Endothelial cell (in vitro differentiated cells): Measurements from ENCODE around the gene NADK. TPM values are rescaled to one million over a fixed set of nuclear protein-coding genes. Genes with fewer than 3 reads are reported as not detected.
"Not testable (repeated sequence)": the region's sequence is repeated elsewhere in the genome, so short reads cannot be mapped to it uniquely, and the experiment has no call there.

Experiments used
- DNase-seq: peaks from one replicate; pipeline ENCODE4 v3.0.0; 2021; ENCODE audit warnings: low spot score
- H3K27ac Mint-ChIP-seq: one replicate; pipeline ENCODE4 v1.8.0; 2021; ENCODE audit warnings: mixed read lengths, inconsistent platforms; ENCODE audit not compliant: unreplicated experiment
- H3K27me3 Mint-ChIP-seq: one replicate; pipeline ENCODE4 v1.8.0; 2021; ENCODE audit warnings: mild to moderate bottlenecking, moderate library complexity, mixed read lengths, inconsistent platforms; ENCODE audit not compliant: unreplicated experiment
- H3K36me3 Mint-ChIP-seq: one replicate; pipeline ENCODE4 v1.8.0; 2021; ENCODE audit warnings: mild to moderate bottlenecking, low read depth, mixed read lengths, inconsistent platforms; ENCODE audit not compliant: unreplicated experiment
- H3K4me1 Mint-ChIP-seq: one replicate; pipeline ENCODE4 v1.8.0; 2021; ENCODE audit warnings: mild to moderate bottlenecking, mixed read lengths, inconsistent platforms; ENCODE audit not compliant: unreplicated experiment
- H3K4me3 Mint-ChIP-seq: one replicate; pipeline ENCODE4 v1.8.0; 2021; ENCODE audit warnings: mild to moderate bottlenecking, mixed read lengths, inconsistent platforms; ENCODE audit not compliant: unreplicated experiment
- H3K9me3 Mint-ChIP-seq: one replicate; pipeline ENCODE4 v1.8.0; 2021; ENCODE audit warnings: mixed read lengths, inconsistent platforms; ENCODE audit not compliant: unreplicated experiment
- total RNA-seq: library from RNA; stranded (reverse); fragmentation: NEBNext Ultra II Directional; extraction: Animal tissue kit (Norgen Biotek cat#: 25700); gene quantifications from one replicate; pipeline ENCODE4 v1.2.1, GENCODE V29; 2021; ENCODE audit not compliant: unreplicated experiment
- TF ChIP-seq, protein P1 (sequence below): fragments of 200-600 bp; sonication (generic); IDR thresholded peaks from one replicate; pipeline ENCODE4 v1.5.0; 2021; ENCODE audit warnings: antibody characterized with exemption; ENCODE audit not compliant: unreplicated experiment

Gene NADK
- total RNA-seq, 1 donor from 2014 or later, result 85.4 TPM

DNA sequence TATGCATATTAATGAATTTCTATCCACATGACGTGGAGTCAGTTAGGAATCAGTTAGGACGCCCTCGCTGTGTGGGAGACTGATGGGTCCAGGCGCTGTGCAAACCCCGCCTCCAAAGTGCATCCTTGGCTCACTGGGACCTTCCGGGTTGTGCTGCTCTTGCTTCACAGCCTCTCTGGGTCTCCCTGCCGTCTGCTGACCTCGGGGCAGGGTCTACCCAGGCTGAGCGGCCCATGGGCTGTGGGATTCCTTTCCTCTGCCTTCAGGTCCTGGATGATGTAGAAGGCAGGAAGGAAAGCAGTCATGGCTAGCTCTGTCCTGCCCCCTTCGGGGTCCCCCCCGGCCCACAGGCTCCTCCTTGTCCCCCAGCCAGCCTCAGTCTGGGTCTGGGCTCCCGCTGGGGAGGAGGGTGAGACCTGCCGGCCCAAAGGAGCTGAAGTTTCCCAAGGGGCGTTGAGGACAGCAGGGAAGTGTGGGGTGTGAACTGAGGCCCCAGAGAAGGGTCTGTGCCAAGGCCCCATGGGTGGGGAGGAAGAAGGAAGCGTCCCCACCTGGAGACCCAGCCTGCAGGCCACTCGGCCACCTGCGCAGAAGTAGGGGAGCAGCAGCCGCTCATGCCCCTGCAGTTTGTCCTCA, 29.5 kb downstream of the NADK start:
- H3K36me3 Mint-ChIP-seq, result peaks cover 7% of the 10 kb centered on the region
- peaks cover 4% of the 10 kb centered on the region for H3K4me1 Mint-ChIP-seq
- H3K9me3 Mint-ChIP-seq, result no peaks in the 10 kb centered on the region
- TF ChIP-seq, protein P1, sequence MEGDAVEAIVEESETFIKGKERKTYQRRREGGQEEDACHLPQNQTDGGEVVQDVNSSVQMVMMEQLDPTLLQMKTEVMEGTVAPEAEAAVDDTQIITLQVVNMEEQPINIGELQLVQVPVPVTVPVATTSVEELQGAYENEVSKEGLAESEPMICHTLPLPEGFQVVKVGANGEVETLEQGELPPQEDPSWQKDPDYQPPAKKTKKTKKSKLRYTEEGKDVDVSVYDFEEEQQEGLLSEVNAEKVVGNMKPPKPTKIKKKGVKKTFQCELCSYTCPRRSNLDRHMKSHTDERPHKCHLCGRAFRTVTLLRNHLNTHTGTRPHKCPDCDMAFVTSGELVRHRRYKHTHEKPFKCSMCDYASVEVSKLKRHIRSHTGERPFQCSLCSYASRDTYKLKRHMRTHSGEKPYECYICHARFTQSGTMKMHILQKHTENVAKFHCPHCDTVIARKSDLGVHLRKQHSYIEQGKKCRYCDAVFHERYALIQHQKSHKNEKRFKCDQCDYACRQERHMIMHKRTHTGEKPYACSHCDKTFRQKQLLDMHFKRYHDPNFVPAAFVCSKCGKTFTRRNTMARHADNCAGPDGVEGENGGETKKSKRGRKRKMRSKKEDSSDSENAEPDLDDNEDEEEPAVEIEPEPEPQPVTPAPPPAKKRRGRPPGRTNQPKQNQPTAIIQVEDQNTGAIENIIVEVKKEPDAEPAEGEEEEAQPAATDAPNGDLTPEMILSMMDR, result no peak
- no peak overlapping the region for H3K27ac Mint-ChIP-seq
- H3K4me3 Mint-ChIP-seq, result peak overlapping the region; percentile 9
- peaks cover 6% of the 10 kb centered on the region for H3K27me3 Mint-ChIP-seq
- DNase-seq, result no peak

DNA sequence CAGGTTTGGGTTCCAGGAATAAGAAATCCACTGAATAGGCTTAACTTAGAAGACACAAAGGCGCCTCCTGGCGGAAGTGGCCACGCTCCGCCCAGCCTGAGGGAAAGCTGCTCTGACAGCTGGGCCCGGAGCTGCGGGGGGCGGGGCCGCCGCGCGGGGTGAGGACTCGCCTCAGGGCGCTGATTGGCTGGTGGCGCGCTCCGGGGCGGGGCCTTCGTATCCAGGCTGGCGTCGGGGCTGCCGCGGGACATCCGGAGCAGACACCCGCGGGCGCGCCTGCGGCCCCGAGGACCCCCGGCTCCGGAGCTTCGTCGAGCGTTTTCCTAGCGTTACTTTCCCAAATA, 31.7 kb downstream of the NADK start:
- not testable (repeated sequence) for DNase-seq, H3K9me3 Mint-ChIP-seq, H3K4me1 Mint-ChIP-seq, H3K36me3 Mint-ChIP-seq, H3K27me3 Mint-ChIP-seq, H3K4me3 Mint-ChIP-seq, H3K27ac Mint-ChIP-seq

DNA sequence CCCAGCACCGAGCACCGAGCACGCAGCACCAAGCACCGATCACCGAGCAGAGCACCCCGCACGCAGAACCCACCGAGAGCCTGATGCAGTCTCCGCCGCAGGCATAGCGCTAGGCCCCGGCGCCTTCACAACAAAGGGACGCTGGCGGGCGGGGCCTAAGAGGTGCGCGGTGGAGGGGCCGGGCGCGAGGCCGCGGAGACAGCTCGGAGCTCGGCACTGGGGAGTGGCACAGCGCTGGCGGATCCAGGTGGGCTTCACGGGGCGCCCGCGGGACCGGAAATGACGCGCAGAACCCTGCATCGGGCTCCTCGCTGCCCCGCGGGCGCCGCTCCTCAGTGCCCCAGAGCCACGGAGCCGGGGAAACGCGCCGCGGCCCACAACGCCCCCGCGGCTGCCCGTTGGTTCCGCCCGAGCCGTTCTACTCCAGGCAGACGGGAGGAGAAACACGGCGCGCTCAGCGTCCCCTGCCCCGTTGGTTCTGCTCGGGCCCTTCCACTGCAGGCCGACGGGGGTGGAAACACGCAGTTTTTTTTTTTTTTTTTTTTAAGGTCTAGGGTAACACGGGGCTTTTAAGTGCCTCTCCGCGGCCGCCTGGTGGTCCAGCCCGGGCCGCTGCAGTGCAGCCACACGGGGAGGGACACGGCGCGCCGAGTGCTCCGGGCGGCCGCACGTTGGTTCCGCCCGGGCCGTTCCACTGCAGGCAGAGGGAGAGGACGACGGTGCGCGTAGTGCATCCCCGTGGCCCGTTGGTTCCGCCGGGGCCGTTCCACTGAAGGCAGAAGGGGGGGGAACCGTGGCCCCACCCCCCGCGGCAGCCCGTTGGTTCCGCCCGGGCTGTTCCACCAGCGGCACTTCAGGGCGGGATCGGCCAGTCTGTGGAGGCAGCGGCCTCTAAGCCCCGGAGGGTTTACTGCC, 32.4 kb downstream of the NADK start:
- H3K27me3 Mint-ChIP-seq, H3K9me3 Mint-ChIP-seq, H3K36me3 Mint-ChIP-seq, H3K4me1 Mint-ChIP-seq, H3K27ac Mint-ChIP-seq, H3K4me3 Mint-ChIP-seq: not testable (repeated sequence)
- DNase-seq, result peak; percentile 76

DNA sequence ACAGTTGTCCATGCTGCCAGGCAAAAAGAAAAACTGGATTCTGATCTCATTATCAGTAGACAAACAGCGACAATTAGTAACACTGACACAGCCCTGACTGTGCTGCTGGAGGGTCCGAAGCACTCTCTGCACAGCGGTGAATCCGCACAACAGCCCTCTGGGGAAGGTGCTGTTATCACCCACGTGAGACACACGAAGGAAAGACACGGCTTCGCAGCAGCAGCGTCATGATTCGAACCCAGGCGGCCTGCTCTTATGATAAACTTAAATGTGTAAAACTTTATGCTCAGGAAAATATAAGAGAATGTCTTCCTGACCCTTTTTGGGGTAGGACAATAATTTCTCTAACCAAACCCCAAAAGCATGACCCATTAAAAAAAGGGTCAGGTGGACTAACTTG, 35.7 kb downstream of the NADK start:
- H3K4me3 Mint-ChIP-seq, H3K36me3 Mint-ChIP-seq, H3K27ac Mint-ChIP-seq, H3K27me3 Mint-ChIP-seq, H3K4me1 Mint-ChIP-seq, DNase-seq, H3K9me3 Mint-ChIP-seq: not testable (repeated sequence)

DNA sequence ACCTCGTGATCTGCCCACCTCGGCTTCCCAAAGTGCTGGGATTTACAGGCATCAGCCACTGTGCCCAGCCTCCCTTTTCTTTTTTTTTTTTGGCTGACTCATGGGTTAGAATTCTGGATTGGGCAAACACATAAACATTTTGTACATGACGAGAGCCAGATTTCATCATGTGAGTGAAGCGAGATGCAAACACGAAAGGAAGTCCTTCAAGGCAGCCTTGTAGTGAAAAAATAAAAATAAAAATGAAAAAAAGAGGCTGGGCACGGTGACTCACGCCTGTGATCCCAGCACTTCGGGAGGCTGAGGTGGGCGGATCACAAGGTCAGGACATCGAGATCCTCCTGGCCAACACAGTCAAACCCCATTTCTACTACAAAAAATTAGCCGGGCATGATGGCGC, 37.3 kb downstream of the NADK start:
- H3K4me1 Mint-ChIP-seq, H3K4me3 Mint-ChIP-seq, H3K27me3 Mint-ChIP-seq, H3K36me3 Mint-ChIP-seq, DNase-seq, H3K27ac Mint-ChIP-seq, H3K9me3 Mint-ChIP-seq: not testable (repeated sequence)

DNA sequence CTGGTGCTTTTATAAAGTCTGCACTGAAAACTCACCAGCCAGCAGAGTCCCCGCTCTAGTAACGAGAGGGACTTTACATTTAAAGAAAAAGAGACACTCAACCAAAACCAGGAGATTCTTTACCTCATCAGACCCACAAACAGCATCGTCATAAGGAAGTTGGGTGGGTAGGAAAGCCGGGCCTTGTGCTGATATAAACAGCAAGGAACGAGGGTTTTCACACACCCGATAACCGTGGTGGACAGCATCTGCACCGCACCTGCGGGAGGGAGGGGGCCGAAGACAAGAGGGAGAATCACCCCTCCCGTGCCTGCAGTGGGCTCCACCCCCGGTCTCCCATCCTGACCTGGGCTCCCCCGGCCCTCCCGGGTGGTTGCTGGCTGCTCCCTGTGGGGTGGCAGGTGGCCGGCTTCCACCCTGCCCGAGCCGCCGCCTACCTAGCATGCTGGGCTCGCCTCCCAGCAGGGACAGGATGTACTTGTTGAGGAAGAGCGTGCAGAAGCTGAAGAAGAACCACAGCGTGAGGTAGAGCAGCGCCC, 39.4 kb downstream of the NADK start:
- not testable (repeated sequence) for H3K4me3 Mint-ChIP-seq, DNase-seq, H3K36me3 Mint-ChIP-seq

DNA sequence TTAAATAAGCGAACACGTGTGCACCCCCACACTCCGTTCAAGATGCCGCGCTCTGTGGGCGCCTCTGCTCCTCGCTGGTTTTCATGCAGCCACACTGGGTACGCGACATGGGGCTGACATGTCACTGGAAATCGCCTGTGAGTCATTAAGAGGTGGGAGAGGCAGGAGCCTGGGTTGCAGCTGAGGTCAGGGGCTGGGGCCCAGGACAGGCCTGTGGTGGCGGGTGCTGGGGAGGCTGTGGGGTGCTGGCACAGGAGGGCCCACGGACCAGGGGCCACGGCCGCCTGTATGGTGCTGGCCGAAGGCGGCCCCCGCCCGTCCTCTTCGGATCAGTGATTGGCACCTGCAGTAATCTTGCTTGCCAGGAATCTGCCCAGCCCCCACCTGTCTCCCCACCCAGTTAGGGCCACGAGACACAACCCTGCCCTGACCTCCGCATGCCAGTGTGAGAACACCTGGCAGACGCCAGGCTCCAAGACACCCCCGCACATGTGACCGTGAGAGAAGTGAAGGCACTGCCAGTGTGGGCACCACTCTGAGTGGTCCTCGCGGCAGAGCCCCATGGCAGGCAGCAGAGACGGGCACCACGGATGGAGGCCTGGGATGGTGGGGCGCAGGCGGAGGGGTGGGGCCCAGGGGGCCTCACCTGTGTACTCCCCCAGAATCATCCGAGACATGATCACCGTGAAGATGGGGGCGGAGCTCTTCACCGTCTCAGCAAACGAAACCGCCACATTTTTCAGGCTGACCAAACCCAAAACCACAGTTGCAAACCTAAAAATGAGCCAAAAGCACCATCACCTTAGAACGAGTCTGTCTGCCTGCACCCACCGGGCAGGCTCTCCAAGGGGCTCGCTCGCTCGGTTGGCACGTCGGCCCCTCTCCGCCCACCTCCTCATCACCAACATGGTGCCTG, 40.3 kb downstream of the NADK start:
- H3K27me3 Mint-ChIP-seq, H3K36me3 Mint-ChIP-seq, H3K4me1 Mint-ChIP-seq, H3K9me3 Mint-ChIP-seq, DNase-seq, H3K27ac Mint-ChIP-seq, H3K4me3 Mint-ChIP-seq: not testable (repeated sequence)

More for the DNA sequence above, 39.4 kb downstream of the NADK start:
- H3K9me3 Mint-ChIP-seq, H3K27ac Mint-ChIP-seq, H3K4me1 Mint-ChIP-seq, H3K27me3 Mint-ChIP-seq: not testable (repeated sequence)
